Panc1 (cell line): ENCODE results near the gene APLP2. TPM values are rescaled to one million over a fixed set of nuclear protein-coding genes. Genes with fewer than 3 reads are reported as not detected.

ENCODE experiments used
- ATAC-seq: fragments of 200-7000 bp; cut with Tn5 transposase; 2 replicates; pipeline ENCODE4 v1.9.1; 2020; ENCODE audit warnings: mild to moderate bottlenecking, moderate library complexity
- BruUV-seq: library from RNA; stranded (reverse); fragments of 400-500 nt; replicated peaks from 2 replicates; lab custom pipeline; 2021; lab: Mats Ljungman, UMichigan
- CTCF ChIA-PET: fragments of 300-600 bp; sonication (Branson Sonifier 250); formaldehyde crosslinking; loops from one replicate; lab custom pipeline; 2022; ENCODE audit warnings: antibody characterized with exemption; lab: Charles Lee
- POLR2A ChIA-PET: fragments of 300-600 bp; sonication (Branson Sonifier 250); formaldehyde crosslinking; loops from one replicate; lab custom pipeline; 2022; ENCODE audit warnings: antibody characterized with exemption; lab: Charles Lee
- DNase-seq: peaks from one replicate; pipeline ENCODE4 v3.0.0-alpha.2; 2010; ENCODE audit warnings: low read depth, low spot score
- H3K27ac ChIP-seq: 2 replicates; pipeline ENCODE4 v1.5.1; 2011; ENCODE audit warnings: mild to moderate bottlenecking, low read length, inconsistent platforms
- H3K27me3 ChIP-seq: fragments of 200-500 bp; sonication (Bioruptor generic); 2 replicates; pipeline ENCODE4 v1.6.0; 2014; ENCODE audit warnings: low read length, inconsistent platforms; ENCODE audit not compliant: control insufficient read depth, insufficient read depth
- H3K36me3 ChIP-seq: fragments of 200-500 bp; sonication (Bioruptor generic); 2 replicates; pipeline ENCODE4 v1.5.1; 2014; ENCODE audit warnings: inconsistent platforms, mild to moderate bottlenecking, low read length, moderate library complexity; ENCODE audit not compliant: control insufficient read depth, insufficient read depth
- H3K4me1 ChIP-seq: 2 replicates; pipeline ENCODE4 v1.5.1; 2011; ENCODE audit warnings: inconsistent platforms, mild to moderate bottlenecking, low read length, moderate library complexity; ENCODE audit not compliant: control insufficient read depth, insufficient read depth
- H3K4me3 ChIP-seq, 2 experiments: 2 replicates each; pipeline ENCODE4 v1.5.1; 2011 to 2012; ENCODE audit warnings: low read depth in 2 of 2, low read length in 2 of 2, mild to moderate bottlenecking in 2 of 2, inconsistent platforms in 1 of 2, moderate library complexity in 1 of 2
- H3K9me3 ChIP-seq: fragments of 200-500 bp; sonication (Bioruptor generic); 2 replicates; pipeline ENCODE4 v1.5.1; 2014; ENCODE audit warnings: low read depth, mild to moderate bottlenecking, inconsistent platforms, low read length, moderate library complexity; ENCODE audit not compliant: control insufficient read depth, insufficient read depth
- CTCF ChIP-seq: fragments of 450-650 bp; IDR thresholded peaks from 2 replicates; pipeline ENCODE4 v1.5.1; 2017; ENCODE audit warnings: mild to moderate bottlenecking
- POLR2AphosphoS5 ChIP-seq: IDR thresholded peaks from 2 replicates; pipeline ENCODE4 v1.6.1; 2012; ENCODE audit warnings: mild to moderate bottlenecking, low read depth, low read length, moderate library complexity
- REST ChIP-seq, 2 experiments: IDR thresholded peaks; 2 replicates each; pipeline ENCODE4 v1.6.1; 2011 to 2012; ENCODE audit warnings: low read depth in 2 of 2, control low read depth in 1 of 2, low read length in 1 of 2, mild to moderate bottlenecking in 1 of 2, moderate library complexity in 1 of 2; ENCODE audit not compliant: insufficient read depth in 1 of 2
- SIN3A ChIP-seq: IDR thresholded peaks from 2 replicates; pipeline ENCODE4 v1.6.1; 2012; ENCODE audit warnings: low read depth, mild to moderate bottlenecking, low read length, moderate library complexity, borderline replicate concordance; ENCODE audit not compliant: insufficient read depth
- TCF7L2 ChIP-seq: IDR thresholded peaks from 2 replicates; pipeline ENCODE4 v1.6.1; 2011; ENCODE audit warnings: mild to moderate bottlenecking, low read depth, low read length, inconsistent platforms
- in situ Hi-C: cut with HindIII; loops from 2 replicates; pipeline ENCODE4 v1.10.0; 2016; ENCODE audit warnings: low sequenced_read_pairs, low pct_unique_long_range_greater_than_20kb
- intact Hi-C: fragments of 100-400 bp; cut with micrococcal nuclease; formaldehyde crosslinking; loops from one replicate; pipeline ENCODE4 v1.10.0; 2022; ENCODE audit not compliant: unreplicated experiment
- total RNA-seq: library from RNA; stranded (reverse); gene quantifications from one replicate; pipeline ENCODE4 v1.2.1, GENCODE V29; 2021; ENCODE audit not compliant: unreplicated experiment

Gene APLP2
- total RNA-seq, 1 experiment from 2014 or later, result 589 TPM

- CTCF ChIA-PET, result interaction anchor here (0.6 kb wide), 1 partner anchor 55 kb away, joined by 4 read pairs; no protein-coding TSS in a partner anchor
- H3K27ac ChIP-seq, result no peak overlapping the region
Observed at GRCh38 chr11:130077671-130078070, 8.0 kb downstream of the APLP2 start.

GRCh38 chr11:130078080-130078479 is 8.4 kb downstream of the APLP2 start:
- BruUV-seq, result no TSS peak
- Histone ChIP-seq H3K4me1 (peaks cover 25% of the 10 kb centered on the region), H3K4me3 (no peak overlapping the region), H3K9me3 (no peaks in the 10 kb centered on the region), H3K27me3 (no peaks in the 10 kb centered on the region), H3K36me3 (no peaks in the 10 kb centered on the region), H3K27ac (no peak overlapping the region)
- intact Hi-C loops, result no loop called here
- ATAC-seq (no peak), DNase-seq (no peak)
- POLR2A ChIA-PET, result interaction anchor here (0.6 to 0.7 kb wide), 4 partner anchors 8 to 226 kb away, joined by 3 to 5 read pairs (median 4); partner anchors contain the start of gene APLP2
- in situ Hi-C loops, result no loop called here
- no peak for TF ChIP-seq REST (IDR thresholded peaks at IDR 0.05; ENCODE audit: insufficient read depth in 1 of 2, low read depth in 2 of 2, low read length in 1 of 2)
- no peak for TF ChIP-seq TCF7L2
- no peak for TF ChIP-seq POLR2AphosphoS5
- TF ChIP-seq CTCF, result no peak
- TF ChIP-seq SIN3A, result no peak
- CTCF ChIA-PET, result interaction anchor here (0.6 kb wide), 1 partner anchor 55 kb away, joined by 4 read pairs; no protein-coding TSS in a partner anchor

More at GRCh38 chr11:130077671-130078070, 8.0 kb downstream of the APLP2 start:
- intact Hi-C loops (no loop called here), in situ Hi-C loops (no loop called here)
- POLR2A ChIA-PET, result interaction anchor here (0.5 to 0.7 kb wide), 4 partner anchors 47 to 227 kb away, joined by 3 to 4 read pairs (median 3); no protein-coding TSS in a partner anchor
- DNase-seq, result no peak
- Histone ChIP-seq H3K9me3 (no peaks in the 10 kb centered on the region), H3K27me3 (no peaks in the 10 kb centered on the region), H3K36me3 (no peaks in the 10 kb centered on the region), H3K4me1 (peaks cover 28% of the 10 kb centered on the region), H3K4me3 (no peak overlapping the region)
- no TSS peak for BruUV-seq
- ATAC-seq, result no peak
- no peak for TF ChIP-seq SIN3A
- TF ChIP-seq CTCF, result no peak
- TF ChIP-seq POLR2AphosphoS5, result no peak
- no peak for TF ChIP-seq REST (IDR thresholded peaks at IDR 0.05; ENCODE audit: insufficient read depth in 1 of 2, low read depth in 2 of 2, low read length in 1 of 2)
- TF ChIP-seq TCF7L2, result no peak
